ENCODE measurements around the gene LRP5. TPM values are rescaled to one million over a fixed set of nuclear protein-coding genes. Genes with fewer than 3 reads are reported as not detected.

The LRP5 gene
- total RNA-seq, 2 donors from 2014 or later, result 43.3 to 63.6 TPM

DNA sequence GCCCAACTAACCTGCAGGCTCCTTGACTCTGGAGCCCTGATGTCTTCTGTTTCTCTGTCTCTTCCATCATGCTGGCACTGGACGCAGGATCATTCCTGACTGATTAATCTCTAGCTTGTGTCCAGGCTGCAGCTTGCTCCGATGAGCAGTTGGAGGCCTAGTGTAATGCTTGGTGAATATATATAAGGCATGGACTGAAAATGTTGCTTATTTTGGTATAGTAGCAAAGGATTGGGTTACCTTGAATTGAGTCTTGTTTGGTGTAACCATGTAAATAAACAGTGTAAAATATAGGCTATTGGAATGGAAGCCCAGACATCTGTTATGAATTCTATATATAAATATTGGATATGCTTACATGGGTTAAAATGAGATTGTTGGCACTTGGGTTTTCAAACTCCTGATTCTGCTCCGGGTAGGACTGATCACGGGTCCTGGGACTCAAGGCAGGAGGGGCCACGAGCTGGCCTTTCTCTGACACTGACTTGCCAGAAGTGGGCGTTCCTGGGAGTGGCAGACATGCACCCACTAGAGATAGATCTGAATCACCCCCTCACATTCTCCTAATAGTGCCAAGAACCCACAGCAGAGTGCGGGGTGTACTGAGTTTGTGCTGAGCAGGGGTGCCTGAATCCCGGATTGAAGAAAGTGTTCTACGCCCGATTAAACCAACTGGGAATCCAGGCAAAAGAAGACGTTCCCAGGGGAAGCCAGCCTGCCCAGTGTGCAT, 25.8 kb downstream of the LRP5 start:
- no peaks in the 10 kb centered on the region for H3K9me3 ChIP-seq
- ATAC-seq (no peak), DNase-seq (no peak)
- no peak for TF ChIP-seq POLR2A (IDR thresholded peaks at IDR 0.05)
- TF ChIP-seq, protein P1, sequence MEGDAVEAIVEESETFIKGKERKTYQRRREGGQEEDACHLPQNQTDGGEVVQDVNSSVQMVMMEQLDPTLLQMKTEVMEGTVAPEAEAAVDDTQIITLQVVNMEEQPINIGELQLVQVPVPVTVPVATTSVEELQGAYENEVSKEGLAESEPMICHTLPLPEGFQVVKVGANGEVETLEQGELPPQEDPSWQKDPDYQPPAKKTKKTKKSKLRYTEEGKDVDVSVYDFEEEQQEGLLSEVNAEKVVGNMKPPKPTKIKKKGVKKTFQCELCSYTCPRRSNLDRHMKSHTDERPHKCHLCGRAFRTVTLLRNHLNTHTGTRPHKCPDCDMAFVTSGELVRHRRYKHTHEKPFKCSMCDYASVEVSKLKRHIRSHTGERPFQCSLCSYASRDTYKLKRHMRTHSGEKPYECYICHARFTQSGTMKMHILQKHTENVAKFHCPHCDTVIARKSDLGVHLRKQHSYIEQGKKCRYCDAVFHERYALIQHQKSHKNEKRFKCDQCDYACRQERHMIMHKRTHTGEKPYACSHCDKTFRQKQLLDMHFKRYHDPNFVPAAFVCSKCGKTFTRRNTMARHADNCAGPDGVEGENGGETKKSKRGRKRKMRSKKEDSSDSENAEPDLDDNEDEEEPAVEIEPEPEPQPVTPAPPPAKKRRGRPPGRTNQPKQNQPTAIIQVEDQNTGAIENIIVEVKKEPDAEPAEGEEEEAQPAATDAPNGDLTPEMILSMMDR (IDR thresholded peaks at IDR 0.05), result no peak
- H3K36me3 ChIP-seq (replicated peaks in 1 of 2; ENCODE audit: insufficient read depth in 1 of 2, low read depth in 2 of 2), result no peaks in the 10 kb centered on the region
- 72 to 82% methylated on average over 10 to 11 of the region's 11 CpGs for WGBS, 2 donors
- no peak overlapping the region for H3K4me3 ChIP-seq
- no peaks in the 10 kb centered on the region for H3K27me3 ChIP-seq
- no peak overlapping the region for H3K27ac ChIP-seq
- peaks cover 24% of the 10 kb centered on the region for H3K4me1 ChIP-seq
- intact Hi-C loops (cut with DNase I), result no loop called here

DNA sequence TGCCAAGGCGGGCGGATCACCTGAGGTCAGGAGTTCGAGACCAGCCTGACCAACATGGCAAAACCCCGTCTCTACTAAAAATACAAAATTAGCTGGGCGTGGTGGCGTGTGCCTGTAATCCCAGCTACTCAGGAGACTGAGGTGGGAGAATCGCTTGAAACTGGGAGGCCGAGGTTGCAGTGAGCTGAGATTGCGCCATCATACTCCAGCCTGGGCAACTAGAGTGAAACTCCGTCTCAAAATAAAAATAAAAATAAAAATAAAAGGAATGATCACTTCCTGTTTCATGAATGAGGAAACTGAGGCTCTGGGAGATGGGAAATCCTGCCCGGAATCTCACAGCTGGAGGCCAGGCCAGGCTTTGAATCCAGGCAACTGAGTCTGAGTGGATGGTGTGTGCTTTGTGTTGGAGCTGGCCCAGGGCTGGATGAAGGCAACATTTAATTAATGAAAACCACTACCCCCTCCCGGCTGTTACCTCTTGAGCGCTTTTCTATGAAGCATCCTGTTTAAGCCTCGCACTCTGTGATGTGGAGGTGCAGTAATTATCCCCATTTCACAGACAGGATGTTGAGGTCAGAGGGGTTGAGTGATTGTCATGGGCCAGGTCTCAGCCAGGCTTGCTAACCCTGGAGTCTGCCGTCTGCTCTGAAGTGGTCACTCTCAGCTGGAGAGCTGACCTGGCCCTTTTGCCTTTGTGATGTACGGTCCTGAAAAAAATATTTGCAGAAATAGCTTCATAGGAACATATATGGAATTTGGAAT, 27.8 kb downstream of the LRP5 start:
- H3K4me3 ChIP-seq, result no peak overlapping the region
- WGBS, 2 donors, result 84 to 88% methylated on average over 16 of the region's 16 CpGs
- peak overlapping the region in 3 of 4 donors; percentile 8 to 90 (median 82) for H3K27ac ChIP-seq
- intact Hi-C loops (cut with DNase I), result no loop called here
- DNase-seq (no peak), ATAC-seq (no peak)
- no peaks in the 10 kb centered on the region for H3K9me3 ChIP-seq
- no peaks in the 10 kb centered on the region for H3K27me3 ChIP-seq
- TF ChIP-seq, protein P1 (IDR thresholded peaks at IDR 0.05), result no peak
- TF ChIP-seq POLR2A (IDR thresholded peaks at IDR 0.05), result no peak
- H3K4me1 ChIP-seq, result peaks cover 37% of the 10 kb centered on the region
- no peaks in the 10 kb centered on the region for H3K36me3 ChIP-seq (replicated peaks in 1 of 2; ENCODE audit: insufficient read depth in 1 of 2, low read depth in 2 of 2)

DNA sequence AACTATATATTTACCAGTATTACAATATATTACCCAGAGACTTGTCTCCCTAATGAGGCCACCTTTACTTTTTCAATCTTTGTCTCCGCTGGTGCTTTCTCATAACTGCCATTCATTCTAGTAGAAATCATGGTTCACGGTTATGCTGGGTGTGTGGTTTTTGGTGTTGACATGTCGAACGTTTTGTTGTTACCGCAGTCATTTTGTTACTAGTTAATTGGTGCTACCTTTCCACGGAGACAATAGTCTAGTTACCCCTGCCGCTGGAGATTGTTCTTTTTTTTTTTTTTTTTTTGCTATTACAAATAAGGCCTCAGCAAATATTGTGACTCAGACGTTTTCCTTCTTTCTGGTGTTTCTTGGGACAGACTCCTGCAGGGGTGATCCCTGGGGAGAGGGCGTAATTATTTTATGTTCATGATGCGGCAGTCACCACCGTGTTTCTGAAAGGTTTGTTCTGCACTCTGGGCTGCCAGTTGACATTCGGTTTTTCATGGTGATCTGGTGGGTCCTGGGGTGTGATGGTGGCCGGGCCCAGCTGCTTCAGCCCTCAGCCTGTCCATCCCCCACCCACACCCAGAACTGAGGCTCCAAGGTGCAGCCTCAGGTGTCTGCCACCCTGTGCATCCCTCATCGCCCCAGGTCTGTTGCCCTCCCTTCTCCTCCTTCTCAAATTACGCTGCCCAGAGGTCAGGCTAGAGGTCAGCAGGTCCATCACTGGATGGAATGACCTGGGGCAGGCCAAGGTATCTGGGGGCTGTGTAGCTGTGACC, 28.6 kb downstream of the LRP5 start:
- no peak for TF ChIP-seq POLR2A (IDR thresholded peaks at IDR 0.05)
- TF ChIP-seq, protein P1 (IDR thresholded peaks at IDR 0.05), result no peak
- Histone ChIP-seq H3K27ac (peak overlapping the region; percentile 1 to 90 (median 86)), H3K27me3 (no peaks in the 10 kb centered on the region), H3K9me3 (no peaks in the 10 kb centered on the region), H3K4me3 (no peak overlapping the region), H3K4me1 (peaks cover 37% of the 10 kb centered on the region), H3K36me3 (replicated peaks in 1 of 2; ENCODE audit: insufficient read depth in 1 of 2, low read depth in 2 of 2) (no peaks in the 10 kb centered on the region)
- DNase-seq, result no peak
- ATAC-seq, result no peak
- 55 to 56% methylated on average over 10 to 15 of the region's 15 CpGs for WGBS, 2 donors
- intact Hi-C loops (cut with DNase I), result no loop called here

DNA sequence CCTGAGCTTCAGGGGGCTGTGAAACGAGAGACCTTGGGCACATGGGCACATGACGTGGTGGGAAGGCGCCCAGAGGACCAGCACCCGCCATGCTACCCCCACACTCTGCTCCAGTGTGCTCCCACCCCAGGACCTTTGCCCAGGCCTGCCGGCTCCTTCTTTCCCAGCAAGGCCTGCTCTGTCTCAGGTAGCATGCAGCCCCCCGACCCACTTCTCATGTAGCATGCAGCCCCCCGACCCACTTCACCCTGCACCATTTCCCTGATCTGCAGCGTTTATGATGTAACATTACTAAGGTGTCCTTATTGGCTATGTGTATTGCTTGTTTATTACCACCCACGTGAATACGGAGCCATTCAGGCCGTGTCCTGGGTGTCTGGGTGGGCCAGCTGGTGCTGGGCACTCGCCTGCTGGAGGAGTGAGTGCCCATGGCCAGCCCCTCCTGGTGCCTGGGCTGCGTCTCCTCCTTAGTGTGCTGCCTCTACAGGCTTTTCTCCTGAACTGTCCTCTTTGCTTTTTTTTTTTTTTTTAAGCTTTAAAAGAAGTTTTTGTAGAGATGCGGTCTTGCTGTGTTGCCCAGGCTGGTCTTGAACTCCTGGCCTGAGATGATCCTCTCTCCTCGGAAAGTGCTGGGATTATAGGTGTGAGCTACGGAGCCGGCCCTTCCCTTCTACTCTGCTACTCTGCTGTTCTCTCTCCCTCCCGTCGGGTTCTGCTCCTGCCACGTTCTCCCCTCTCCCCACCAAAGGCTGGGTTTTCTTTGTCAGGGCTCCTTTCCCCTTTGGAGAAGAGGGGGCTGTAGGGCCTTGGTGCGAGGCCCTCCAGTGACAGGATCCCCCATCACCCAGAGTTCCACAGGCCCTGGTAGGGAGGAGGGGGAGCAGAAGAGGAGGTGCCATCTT, 29.4 kb downstream of the LRP5 start:
- no peaks in the 10 kb centered on the region for H3K9me3 ChIP-seq
- H3K27me3 ChIP-seq, result no peaks in the 10 kb centered on the region
- H3K4me3 ChIP-seq, result no peak overlapping the region
- TF ChIP-seq POLR2A (IDR thresholded peaks at IDR 0.05), result no peak
- TF ChIP-seq, protein P1 (IDR thresholded peaks at IDR 0.05), result peak in 1 of 7 experiments; percentile 8
- WGBS, 2 donors, result 74% methylated on average over 21 of the region's 21 CpGs
- H3K27ac ChIP-seq, result peak overlapping the region; percentile 78 to 90 (median 86)
- ATAC-seq (no peak), DNase-seq (no peak)
- no peaks in the 10 kb centered on the region for H3K36me3 ChIP-seq (replicated peaks in 1 of 2; ENCODE audit: insufficient read depth in 1 of 2, low read depth in 2 of 2)
- peaks cover 44% of the 10 kb centered on the region for H3K4me1 ChIP-seq
- intact Hi-C loops (cut with DNase I), result no loop called here
